ENCODE results near the gene CLDN1. TPM values are rescaled to one million over a fixed set of nuclear protein-coding genes. Genes with fewer than 3 reads are reported as not detected.

The CLDN1 gene
- total RNA-seq, 1 experiment from 2014 or later: 1.0 TPM

DNA sequence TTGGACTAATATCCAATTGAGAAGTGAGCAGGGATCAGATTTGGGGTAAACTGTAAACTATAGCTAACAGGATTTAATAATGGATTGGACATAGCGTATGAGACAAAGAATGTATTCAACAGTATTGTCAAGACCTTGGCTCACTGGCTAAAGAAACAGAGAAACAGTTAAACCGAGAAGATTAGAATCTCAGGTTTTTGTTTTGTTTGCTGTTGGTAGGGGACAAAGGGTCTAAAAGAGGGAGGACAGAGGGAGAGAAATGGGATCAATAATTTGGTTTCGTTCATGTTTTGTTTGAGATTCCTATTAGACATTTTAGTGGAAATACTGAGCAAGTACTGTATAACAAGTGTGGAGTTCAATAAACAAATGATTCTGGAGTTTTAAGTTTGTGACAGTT, 28.6 kb downstream of the CLDN1 start:
- Mint-ChIP-seq H3K4me3 (no peak overlapping the region), H3K4me1 (no peaks in the 10 kb centered on the region), H3K36me3 (ENCODE audit: insufficient read depth in 1 of 3, low read depth in 3 of 3) (peaks cover 5 to 11% (median 7%) of the 10 kb centered on the region in 3 experiments), H3K27me3 (ENCODE audit: low read depth) (no peaks in the 10 kb centered on the region), H3K9me3 (peaks cover 16 to 17% of the 10 kb centered on the region in 2 experiments), H3K27ac (no peak overlapping the region)
- Histone ChIP-seq H3K9me3 (ENCODE audit: control insufficient read depth, low read depth, low read length) (no peaks in the 10 kb centered on the region), H4K8ac (replicated peaks; ENCODE audit: insufficient read length, low read depth, low read length) (no peak overlapping the region), H2BK5ac (ENCODE audit: insufficient read length, low read length) (no peak overlapping the region), H3K4me2 (ENCODE audit: insufficient read depth, insufficient read length, low read length) (no peak overlapping the region), H2BK12ac (ENCODE audit: insufficient read length, low read depth, low read length) (no peak overlapping the region), H3K79me1 (ENCODE audit: insufficient read depth, low read depth, low read length, poor library complexity, severe bottlenecking) (no peaks in the 10 kb centered on the region), H2AK5ac (ENCODE audit: insufficient read length, low read length) (no peak overlapping the region), H3K79me2 (ENCODE audit: insufficient read depth, low read length) (no peaks in the 10 kb centered on the region), H2BK120ac (ENCODE audit: low read depth, low read length, poor library complexity, severe bottlenecking) (no peak overlapping the region), H3K9ac (ENCODE audit: extremely low read depth, insufficient read length, low read length) (no peak overlapping the region), H2AFZ (ENCODE audit: low read length) (no peak overlapping the region), H4K91ac (ENCODE audit: insufficient read length, low read depth, low read length) (no peak overlapping the region), H3K23ac (ENCODE audit: insufficient read length, low read depth, low read length) (no peak overlapping the region), H2BK20ac (ENCODE audit: low read depth, low read length, poor library complexity, severe bottlenecking) (no peak overlapping the region), H2BK15ac (ENCODE audit: low read depth, low read length) (no peak overlapping the region), H4K5ac (ENCODE audit: insufficient read length, low read depth, low read length) (no peak overlapping the region), H3K14ac (ENCODE audit: insufficient read depth, low read length) (no peak overlapping the region), H3K4ac (ENCODE audit: low read depth, low read length) (no peak overlapping the region), H3K56ac (ENCODE audit: insufficient read length, low read depth, low read length) (no peak overlapping the region), H4K20me1 (ENCODE audit: control insufficient read depth, insufficient read depth, insufficient read length) (no peaks in the 10 kb centered on the region), H3K27ac (ENCODE audit: insufficient read length, low read depth, low read length) (no peak overlapping the region), H3K23me2 (ENCODE audit: insufficient read length, low read depth, low read length, poor library complexity, severe bottlenecking) (no peaks in the 10 kb centered on the region), H3K4me1 (ENCODE audit: insufficient read depth, low read length) (no peaks in the 10 kb centered on the region), H3T11ph (ENCODE audit: low read length) (no peak overlapping the region), H3K27me3 (ENCODE audit: insufficient read depth, low read length) (no peaks in the 10 kb centered on the region), H3K18ac (ENCODE audit: insufficient read length, low read depth, low read length) (no peak overlapping the region)
- TF ChIP-seq, protein P1, sequence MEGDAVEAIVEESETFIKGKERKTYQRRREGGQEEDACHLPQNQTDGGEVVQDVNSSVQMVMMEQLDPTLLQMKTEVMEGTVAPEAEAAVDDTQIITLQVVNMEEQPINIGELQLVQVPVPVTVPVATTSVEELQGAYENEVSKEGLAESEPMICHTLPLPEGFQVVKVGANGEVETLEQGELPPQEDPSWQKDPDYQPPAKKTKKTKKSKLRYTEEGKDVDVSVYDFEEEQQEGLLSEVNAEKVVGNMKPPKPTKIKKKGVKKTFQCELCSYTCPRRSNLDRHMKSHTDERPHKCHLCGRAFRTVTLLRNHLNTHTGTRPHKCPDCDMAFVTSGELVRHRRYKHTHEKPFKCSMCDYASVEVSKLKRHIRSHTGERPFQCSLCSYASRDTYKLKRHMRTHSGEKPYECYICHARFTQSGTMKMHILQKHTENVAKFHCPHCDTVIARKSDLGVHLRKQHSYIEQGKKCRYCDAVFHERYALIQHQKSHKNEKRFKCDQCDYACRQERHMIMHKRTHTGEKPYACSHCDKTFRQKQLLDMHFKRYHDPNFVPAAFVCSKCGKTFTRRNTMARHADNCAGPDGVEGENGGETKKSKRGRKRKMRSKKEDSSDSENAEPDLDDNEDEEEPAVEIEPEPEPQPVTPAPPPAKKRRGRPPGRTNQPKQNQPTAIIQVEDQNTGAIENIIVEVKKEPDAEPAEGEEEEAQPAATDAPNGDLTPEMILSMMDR (conservative IDR thresholded peaks at IDR 0.05): no peak
- no peak for DNase-seq
- no CpG with 5 or more reads among the region's 3 CpGs for WGBS (ENCODE audit: extremely low coverage, insufficient read length, low lambda C conversion rate)

All from H9 (cell line).